ENCODE measurements around the gene CAMSAP1. TPM values are rescaled to one million over a fixed set of nuclear protein-coding genes. Genes with fewer than 3 reads are reported as not detected.

The CAMSAP1 gene
- total and polyA plus RNA-seq, 2 donors (not counting 1 experiment from before 2014, with no cell fraction given): 5.0 to 18.8 TPM

GRCh38 chr9:135898634-135899407, 8.5 kb downstream of the CAMSAP1 start:
- Histone ChIP-seq H3K4me1 (ENCODE audit: control insufficient read depth, extremely low read depth, insufficient read depth, low read length) (no peaks in the 10 kb centered on the region), H3K27me3 (ENCODE audit: control insufficient read depth, insufficient read depth, low read length) (no peaks in the 10 kb centered on the region), H3K27ac (ENCODE audit: insufficient read depth, low read length) (no peak overlapping the region), H3K9ac (ENCODE audit: insufficient read depth, low read length) (no peak overlapping the region), H3K9me3 (ENCODE audit: control insufficient read depth, insufficient read depth, low read depth, low read length) (no peaks in the 10 kb centered on the region), H3K4me2 (ENCODE audit: extremely low read depth, insufficient read depth, low read length) (no peak overlapping the region), H3K36me3 (ENCODE audit: control insufficient read depth, insufficient read depth, low read length) (no peaks in the 10 kb centered on the region), H4K20me1 (ENCODE audit: control insufficient read depth, extremely low read depth, insufficient read depth, low read length) (no peaks in the 10 kb centered on the region), H2AFZ (ENCODE audit: low read length) (no peak overlapping the region), H3K79me2 (ENCODE audit: control insufficient read depth, insufficient read depth, low read length) (peaks cover 78% of the 10 kb centered on the region), H3K4me3 (replicated peaks in 1 of 4; ENCODE audit: control extremely low read depth in 1 of 4, insufficient read depth in 1 of 4, low read depth in 3 of 4, low read length in 4 of 4) (no peak overlapping the region)
- peak; percentile 78 to 83 for DNase-seq (ENCODE audit: low read depth in 2 of 2)
- TF ChIP-seq, protein P1, sequence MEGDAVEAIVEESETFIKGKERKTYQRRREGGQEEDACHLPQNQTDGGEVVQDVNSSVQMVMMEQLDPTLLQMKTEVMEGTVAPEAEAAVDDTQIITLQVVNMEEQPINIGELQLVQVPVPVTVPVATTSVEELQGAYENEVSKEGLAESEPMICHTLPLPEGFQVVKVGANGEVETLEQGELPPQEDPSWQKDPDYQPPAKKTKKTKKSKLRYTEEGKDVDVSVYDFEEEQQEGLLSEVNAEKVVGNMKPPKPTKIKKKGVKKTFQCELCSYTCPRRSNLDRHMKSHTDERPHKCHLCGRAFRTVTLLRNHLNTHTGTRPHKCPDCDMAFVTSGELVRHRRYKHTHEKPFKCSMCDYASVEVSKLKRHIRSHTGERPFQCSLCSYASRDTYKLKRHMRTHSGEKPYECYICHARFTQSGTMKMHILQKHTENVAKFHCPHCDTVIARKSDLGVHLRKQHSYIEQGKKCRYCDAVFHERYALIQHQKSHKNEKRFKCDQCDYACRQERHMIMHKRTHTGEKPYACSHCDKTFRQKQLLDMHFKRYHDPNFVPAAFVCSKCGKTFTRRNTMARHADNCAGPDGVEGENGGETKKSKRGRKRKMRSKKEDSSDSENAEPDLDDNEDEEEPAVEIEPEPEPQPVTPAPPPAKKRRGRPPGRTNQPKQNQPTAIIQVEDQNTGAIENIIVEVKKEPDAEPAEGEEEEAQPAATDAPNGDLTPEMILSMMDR (conservative IDR thresholded peaks at IDR 0.05 in 1 of 2, IDR thresholded peaks at IDR 0.05 in 1 of 2; ENCODE audit: low read depth in 1 of 2, low read length in 2 of 2): no peak

DNA sequence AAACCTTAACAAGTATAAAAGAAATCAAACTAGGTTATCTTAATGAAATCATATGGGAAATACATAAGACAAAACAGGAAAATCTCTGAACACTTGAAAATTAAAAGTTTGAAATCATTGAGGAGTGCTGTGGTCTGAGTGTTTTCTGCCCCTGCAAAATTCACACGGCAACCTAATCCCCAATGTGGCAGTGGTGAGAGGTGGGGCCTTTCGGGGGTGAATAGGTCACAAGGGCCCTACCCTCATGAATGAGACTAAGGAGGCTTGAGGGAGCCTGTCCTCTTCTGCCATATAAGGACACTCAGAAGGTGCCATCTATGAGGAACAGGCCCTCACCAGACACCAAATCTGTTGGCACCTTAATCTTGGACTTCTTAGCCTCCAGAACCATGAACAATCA, 10.7 kb downstream of the CAMSAP1 start:
- H4K20me1 ChIP-seq (ENCODE audit: control insufficient read depth, extremely low read depth, insufficient read depth, low read length): no peaks in the 10 kb centered on the region
- H3K27ac ChIP-seq (ENCODE audit: insufficient read depth, low read length): no peak overlapping the region
- H3K79me2 ChIP-seq (ENCODE audit: control insufficient read depth, insufficient read depth, low read length): peaks cover 66% of the 10 kb centered on the region
- no peak for DNase-seq (ENCODE audit: low read depth in 2 of 2)
- H3K4me2 ChIP-seq (ENCODE audit: extremely low read depth, insufficient read depth, low read length): no peak overlapping the region
- no peaks in the 10 kb centered on the region for H3K9me3 ChIP-seq (ENCODE audit: control insufficient read depth, insufficient read depth, low read depth, low read length)
- H3K4me3 ChIP-seq (replicated peaks in 1 of 4; ENCODE audit: control extremely low read depth in 1 of 4, insufficient read depth in 1 of 4, low read depth in 3 of 4, low read length in 4 of 4): no peak overlapping the region
- H3K27me3 ChIP-seq (ENCODE audit: control insufficient read depth, insufficient read depth, low read length): no peaks in the 10 kb centered on the region
- no peak for TF ChIP-seq EZH2 (IDR thresholded peaks at IDR 0.05; ENCODE audit: low read length, missing control alignments)
- TF ChIP-seq, protein P1 (conservative IDR thresholded peaks at IDR 0.05 in 1 of 2, IDR thresholded peaks at IDR 0.05 in 1 of 2; ENCODE audit: low read depth in 1 of 2, low read length in 2 of 2): no peak
- no peaks in the 10 kb centered on the region for H3K4me1 ChIP-seq (ENCODE audit: control insufficient read depth, extremely low read depth, insufficient read depth, low read length)
- no peak overlapping the region for H2AFZ ChIP-seq (ENCODE audit: low read length)
- H3K9ac ChIP-seq (ENCODE audit: insufficient read depth, low read length): no peak overlapping the region
- no peaks in the 10 kb centered on the region for H3K36me3 ChIP-seq (ENCODE audit: control insufficient read depth, insufficient read depth, low read length)

GRCh38 chr9:135896205-135896604, 11.1 kb downstream of the CAMSAP1 start:
- no peak overlapping the region for H3K4me3 ChIP-seq (replicated peaks in 1 of 4; ENCODE audit: control extremely low read depth in 1 of 4, insufficient read depth in 1 of 4, low read depth in 3 of 4, low read length in 4 of 4)
- no peak overlapping the region for H2AFZ ChIP-seq (ENCODE audit: low read length)
- TF ChIP-seq, protein P1 (conservative IDR thresholded peaks at IDR 0.05 in 1 of 2, IDR thresholded peaks at IDR 0.05 in 1 of 2; ENCODE audit: low read depth in 1 of 2, low read length in 2 of 2): no peak
- no peak for TF ChIP-seq EZH2 (IDR thresholded peaks at IDR 0.05; ENCODE audit: low read length, missing control alignments)
- no peak overlapping the region for H3K27ac ChIP-seq (ENCODE audit: insufficient read depth, low read length)
- no peak for DNase-seq (ENCODE audit: low read depth in 2 of 2)
- H3K9me3 ChIP-seq (ENCODE audit: control insufficient read depth, insufficient read depth, low read depth, low read length): no peaks in the 10 kb centered on the region
- H3K9ac ChIP-seq (ENCODE audit: insufficient read depth, low read length): no peak overlapping the region
- no peak overlapping the region for H3K4me2 ChIP-seq (ENCODE audit: extremely low read depth, insufficient read depth, low read length)
- H3K27me3 ChIP-seq (ENCODE audit: control insufficient read depth, insufficient read depth, low read length): no peaks in the 10 kb centered on the region
- peaks cover 65% of the 10 kb centered on the region for H3K79me2 ChIP-seq (ENCODE audit: control insufficient read depth, insufficient read depth, low read length)
- no peaks in the 10 kb centered on the region for H3K36me3 ChIP-seq (ENCODE audit: control insufficient read depth, insufficient read depth, low read length)
- H4K20me1 ChIP-seq (ENCODE audit: control insufficient read depth, extremely low read depth, insufficient read depth, low read length): no peaks in the 10 kb centered on the region
- H3K4me1 ChIP-seq (ENCODE audit: control insufficient read depth, extremely low read depth, insufficient read depth, low read length): no peaks in the 10 kb centered on the region
